ENCODE results near the gene SPARCL1. TPM values are rescaled to one million over a fixed set of nuclear protein-coding genes. Genes with fewer than 3 reads are reported as not detected.
A peak's percentile ranks its signal among the peaks of the same experiment; 100 is the strongest.

Gene SPARCL1
- total RNA-seq, 1 donor from 2014 or later, result 26.1 TPM

GRCh38 chr4:87500092-87500462, 29.1 kb downstream of the SPARCL1 start:
- Mint-ChIP-seq H3K9me3 (ENCODE audit: low read depth) (no peaks in the 10 kb centered on the region), H3K4me3 (ENCODE audit: unreplicated experiment) (no peak overlapping the region), H3K27ac (ENCODE audit: unreplicated experiment) (no peak overlapping the region), H3K27me3 (ENCODE audit: low read depth) (no peaks in the 10 kb centered on the region), H3K4me1 (ENCODE audit: low read depth) (peaks cover 6% of the 10 kb centered on the region), H3K36me3 (ENCODE audit: low read depth) (no peaks in the 10 kb centered on the region)
- no peak for TF ChIP-seq CTCF (IDR thresholded peaks at IDR 0.05)
- DNase-seq (ENCODE audit: low spot score), result no peak

- Mint-ChIP-seq H3K9me3 (ENCODE audit: low read depth) (no peaks in the 10 kb centered on the region), H3K36me3 (ENCODE audit: low read depth) (no peaks in the 10 kb centered on the region), H3K27ac (ENCODE audit: unreplicated experiment) (no peak overlapping the region), H3K4me1 (ENCODE audit: low read depth) (peaks cover 6% of the 10 kb centered on the region), H3K27me3 (ENCODE audit: low read depth) (no peaks in the 10 kb centered on the region), H3K4me3 (ENCODE audit: unreplicated experiment) (no peak overlapping the region)
- TF ChIP-seq CTCF (IDR thresholded peaks at IDR 0.05), result no peak
- DNase-seq (ENCODE audit: low spot score), result no peak
Measured at GRCh38 chr4:87499403-87500091, 29.6 kb downstream of the SPARCL1 start.

- no peaks in the 10 kb centered on the region for H3K27me3 Mint-ChIP-seq (ENCODE audit: low read depth)
- no peak overlapping the region for H3K27ac Mint-ChIP-seq (ENCODE audit: unreplicated experiment)
- TF ChIP-seq CTCF (IDR thresholded peaks at IDR 0.05), result no peak
- H3K9me3 Mint-ChIP-seq (ENCODE audit: low read depth), result no peaks in the 10 kb centered on the region
- H3K4me1 Mint-ChIP-seq (ENCODE audit: low read depth), result peaks cover 6% of the 10 kb centered on the region
- H3K36me3 Mint-ChIP-seq (ENCODE audit: low read depth), result peaks cover 7% of the 10 kb centered on the region
- DNase-seq (ENCODE audit: low spot score), result no peak
- no peak overlapping the region for H3K4me3 Mint-ChIP-seq (ENCODE audit: unreplicated experiment)
Measured at GRCh38 chr4:87498446-87498900, 30.7 kb downstream of the SPARCL1 start.

GRCh38 chr4:87497578-87497977, 31.6 kb downstream of the SPARCL1 start:
- H3K4me3 Mint-ChIP-seq (ENCODE audit: unreplicated experiment), result no peak overlapping the region

GRCh38 chr4:87497159-87497558, 32.0 kb downstream of the SPARCL1 start:
- DNase-seq (ENCODE audit: low spot score), result no peak

More at GRCh38 chr4:87497578-87497977, 31.6 kb downstream of the SPARCL1 start:
- Mint-ChIP-seq H3K9me3 (ENCODE audit: low read depth) (no peaks in the 10 kb centered on the region), H3K36me3 (ENCODE audit: low read depth) (peaks cover 7% of the 10 kb centered on the region), H3K27me3 (ENCODE audit: low read depth) (no peaks in the 10 kb centered on the region), H3K27ac (ENCODE audit: unreplicated experiment) (no peak overlapping the region), H3K4me1 (ENCODE audit: low read depth) (peaks cover 12% of the 10 kb centered on the region)
- DNase-seq (ENCODE audit: low spot score), result no peak
- no peak for TF ChIP-seq CTCF (IDR thresholded peaks at IDR 0.05)

More at GRCh38 chr4:87497159-87497558, 32.0 kb downstream of the SPARCL1 start:
- H3K36me3 Mint-ChIP-seq (ENCODE audit: low read depth), result peaks cover 7% of the 10 kb centered on the region
- TF ChIP-seq CTCF (IDR thresholded peaks at IDR 0.05), result peak; percentile 63
- H3K4me3 Mint-ChIP-seq (ENCODE audit: unreplicated experiment), result no peak overlapping the region
- H3K4me1 Mint-ChIP-seq (ENCODE audit: low read depth), result peaks cover 11% of the 10 kb centered on the region
- no peak overlapping the region for H3K27ac Mint-ChIP-seq (ENCODE audit: unreplicated experiment)
- H3K27me3 Mint-ChIP-seq (ENCODE audit: low read depth), result no peaks in the 10 kb centered on the region
- H3K9me3 Mint-ChIP-seq (ENCODE audit: low read depth), result no peaks in the 10 kb centered on the region

Data from chondrocyte (in vitro differentiated cells).